ENCODE results near the gene CORT. TPM values are rescaled to one million over a fixed set of nuclear protein-coding genes. Genes with fewer than 3 reads are reported as not detected.

CORT gene, protein sequence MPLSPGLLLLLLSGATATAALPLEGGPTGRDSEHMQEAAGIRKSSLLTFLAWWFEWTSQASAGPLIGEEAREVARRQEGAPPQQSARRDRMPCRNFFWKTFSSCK
- total RNA-seq, result 0.50 TPM in 1 of 2 replicates, not detected in the other

DNA sequence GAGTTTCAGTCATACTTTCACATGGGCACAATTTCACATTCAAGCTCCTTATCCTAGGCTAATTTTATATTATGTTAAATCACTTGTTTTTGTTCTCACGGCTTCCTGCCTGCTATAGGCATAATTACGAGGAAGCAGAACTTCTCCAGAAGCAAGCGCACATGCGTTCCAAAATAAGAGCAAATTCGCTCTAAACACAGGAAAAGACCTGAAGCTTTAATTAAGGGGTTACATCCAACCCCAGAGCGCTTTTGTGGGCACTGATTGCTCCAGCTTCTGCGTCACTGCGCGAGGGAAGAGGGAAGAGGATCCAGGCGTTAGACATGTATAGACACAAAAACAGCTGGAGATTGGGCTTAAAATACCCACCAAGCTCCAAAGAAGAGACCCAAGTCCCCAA, at the start of gene CORT:
Gene CORT (plus strand): TSS at position 281 of the 400 bp plus-strand sequence. CDS start 193 bp downstream, outside the sequence.

DNA sequence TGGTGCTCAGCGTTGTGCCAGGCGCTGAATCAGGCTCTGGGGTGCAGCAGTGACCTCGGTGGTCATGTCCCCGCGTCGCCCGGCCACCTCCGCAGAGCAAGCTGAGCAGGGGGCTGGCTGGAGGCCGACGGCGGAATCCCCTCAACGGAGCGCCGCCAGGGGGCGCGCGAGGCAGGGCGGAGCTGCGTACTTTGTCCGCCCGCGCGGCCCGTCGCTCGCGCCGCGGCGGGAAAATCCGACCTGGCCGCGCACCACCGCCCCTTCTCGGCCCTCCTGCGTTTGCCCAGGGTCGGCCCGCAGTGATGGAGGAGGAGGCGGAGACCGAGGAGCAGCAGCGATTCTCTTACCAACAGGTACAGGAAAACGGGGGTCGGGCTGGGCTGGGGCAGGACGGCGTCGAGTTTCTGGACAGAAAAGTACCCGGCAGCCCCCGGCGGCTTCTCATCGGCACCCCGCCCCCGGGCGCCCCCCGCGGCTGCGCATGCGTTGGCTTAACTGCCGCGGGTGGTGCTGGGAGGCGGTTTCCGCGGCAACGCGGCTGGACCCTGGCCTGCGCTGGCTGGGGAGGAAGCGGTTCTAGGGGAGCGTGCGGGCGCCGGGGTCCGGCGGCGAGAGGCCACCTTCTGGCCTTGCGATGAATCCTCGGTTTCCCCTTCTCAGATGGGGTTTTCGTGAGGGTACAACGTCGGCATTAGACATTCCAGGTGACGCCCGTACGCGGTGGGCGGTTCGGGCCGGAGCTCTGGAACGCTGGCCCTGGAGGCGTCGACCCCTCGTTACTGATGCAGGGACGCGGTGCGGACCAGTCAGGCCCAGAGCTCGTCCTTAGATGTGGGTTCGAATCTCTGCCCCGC, 19.4 kb upstream of the CORT start, which contains the start of gene CENPS:
Gene CENPS (plus strand): TSS at position 218 of the 854 bp plus-strand sequence. CDS start 85 bp downstream, at position 303.

DNA sequence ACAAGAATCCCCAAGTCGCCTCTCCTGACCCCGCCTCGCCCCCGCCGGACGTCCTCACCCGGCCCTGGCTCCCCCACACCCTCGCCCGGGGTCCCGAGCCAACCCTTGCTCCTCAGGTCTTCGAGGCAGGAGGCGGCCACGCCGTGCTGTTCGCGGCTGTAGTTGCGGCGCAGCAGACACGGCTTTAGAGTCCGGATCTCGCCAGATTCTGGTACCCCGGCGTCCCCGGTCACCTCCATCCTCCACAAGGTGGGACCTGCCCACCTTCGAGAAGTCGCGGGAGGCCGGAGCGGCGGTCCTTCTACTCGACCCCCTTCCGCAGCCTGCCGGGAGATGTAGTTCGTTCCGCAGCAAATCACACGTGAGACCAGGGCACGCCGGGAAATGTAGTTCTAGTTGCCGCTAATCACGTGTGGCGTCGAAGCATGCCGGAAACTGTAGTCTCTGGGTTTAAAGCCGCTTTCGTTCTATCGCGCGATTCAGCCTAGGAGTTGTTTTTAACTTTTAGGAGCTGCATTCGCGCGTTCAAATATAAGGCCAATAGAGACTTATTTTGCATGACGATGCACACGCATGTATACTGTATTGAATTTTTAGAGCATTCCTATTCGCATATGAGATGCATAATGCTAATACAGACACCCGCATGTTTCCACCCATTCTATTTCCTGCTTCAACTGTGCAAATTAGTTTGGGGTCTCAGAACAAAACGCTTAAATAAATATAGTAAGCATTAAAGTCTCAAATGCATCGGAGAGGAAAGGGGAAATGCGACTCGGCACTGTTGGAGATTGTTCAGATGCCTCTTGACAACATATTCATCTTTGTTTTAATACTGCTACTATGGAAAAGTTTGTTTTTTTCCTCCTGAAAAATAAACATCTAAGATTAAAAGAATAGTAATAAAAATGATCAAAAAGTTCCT, 22.7 kb downstream of the CORT start, which contains the start of gene DFFA:
Gene DFFA (minus strand): TSS at position 310 of the 925 bp plus-strand sequence. CDS start 71 bp downstream, at position 239.

DNA sequence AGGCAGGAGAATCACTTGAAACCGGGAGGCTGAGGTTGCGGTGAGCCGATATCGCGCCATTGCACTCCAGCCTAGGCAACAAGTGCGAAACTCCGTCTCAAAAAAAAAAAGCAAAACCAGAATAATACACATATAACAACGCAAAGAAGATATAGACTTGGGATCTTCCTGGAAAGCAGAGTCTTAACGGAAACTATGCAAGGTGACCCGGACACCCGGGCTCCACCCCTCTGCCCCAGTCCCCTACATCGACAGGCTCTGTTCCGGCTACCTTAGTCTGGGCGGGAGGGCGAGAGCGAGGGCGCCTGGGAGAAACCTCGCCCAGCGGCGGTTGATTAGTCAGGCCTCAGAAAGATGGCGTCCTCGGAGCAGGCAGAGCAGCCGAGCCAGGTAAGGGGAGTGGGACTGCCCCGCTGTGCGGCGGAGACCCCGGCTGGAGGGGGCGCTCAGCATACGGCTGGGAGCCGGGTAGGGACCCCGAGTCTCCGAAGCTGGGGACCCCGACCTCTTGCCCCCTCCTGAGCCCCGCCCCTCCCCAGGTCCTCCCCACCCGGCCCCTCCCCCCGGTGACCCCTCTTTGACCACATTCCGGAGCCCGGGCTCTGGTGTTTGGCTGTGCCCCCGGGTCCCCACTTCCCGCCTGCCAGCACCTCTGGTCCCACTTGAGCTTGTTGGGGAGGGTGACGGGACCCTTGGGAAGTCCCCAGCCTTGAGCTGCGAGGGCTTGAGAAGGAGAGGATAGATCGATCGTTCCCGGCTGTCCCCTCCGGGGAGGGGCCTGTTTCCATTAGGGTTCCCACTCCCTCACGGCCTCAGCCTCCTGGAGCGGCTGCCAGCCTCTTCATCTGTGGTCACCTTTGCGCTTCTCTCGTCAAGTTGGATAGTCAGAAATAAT, 25.0 kb downstream of the CORT start, which contains the start of gene PEX14:
Gene PEX14 (plus strand): TSS at position 338 of the 895 bp plus-strand sequence. CDS start 17 bp downstream, at position 355.

Other genes starting within 250 kb of the CORT start
- gene KIF1B, start 239.5 kb upstream of the CORT start, total RNA-seq, result 14.3 and 15.8 TPM in 2 replicates
- 307 and 316 TPM in 2 replicates for gene PGD, start 51.0 kb upstream of the CORT start, total RNA-seq
- gene CENPS, start 19.6 kb upstream of the CORT start, total RNA-seq, result 17.4 and 18.7 TPM in 2 replicates
- 29.4 and 31.8 TPM in 2 replicates for gene DFFA, start 22.5 kb downstream of the CORT start, total RNA-seq
- gene PEX14, start 24.9 kb downstream of the CORT start, total RNA-seq, result 18.5 and 19.3 TPM in 2 replicates